Left lung (tissue), 10 donors: ENCODE data around the gene KCNA3. TPM values are rescaled to one million over a fixed set of nuclear protein-coding genes. Genes with fewer than 3 reads are reported as not detected.

ENCODE experiments used
- ATAC-seq: fragments of 200-7000 bp; cut with Tn5 transposase; one replicate; pipeline ENCODE4 v1.9.1; 2020; ENCODE audit warnings: moderate library complexity
- DNase-seq, 4 donors: peaks; one replicate each; pipeline ENCODE4 v3.0.0-alpha.2; 2013 to 2020
- H3K27ac ChIP-seq, 2 donors: fragments of 200-600 bp; sonication (generic) in 1 of 2; one replicate each; pipeline versions ENCODE4 v1.5.0 to v1.8.0; 2020 to 2021
- H3K27me3 ChIP-seq, 2 donors: fragments of 200-600 bp; sonication (generic) in 1 of 2; one replicate each; pipeline versions ENCODE4 v1.5.0 to v1.8.0; 2020 to 2021
- H3K36me3 ChIP-seq, 2 donors: fragments of 200-600 bp; sonication (generic) in 1 of 2; one replicate each; pipeline versions ENCODE4 v1.5.0 to v1.8.0; 2020 to 2021
- H3K4me1 ChIP-seq, 2 donors: fragments of 200-600 bp; one replicate each; pipeline ENCODE4 v1.8.0; 2021
- H3K4me3 ChIP-seq, 2 donors: fragments of 200-600 bp; sonication (generic) in 1 of 2; one replicate each; pipeline versions ENCODE4 v1.5.0 to v1.8.0; 2020 to 2021; ENCODE audit warnings: mild to moderate bottlenecking in 1 of 2
- H3K9me3 ChIP-seq, 2 donors: fragments of 200-600 bp; sonication (generic) in 1 of 2; one replicate each; pipeline versions ENCODE4 v1.5.0 to v1.8.0; 2020 to 2021
- intact Hi-C, 2 donors: fragments of 100-400 bp; cut with DNase I; formaldehyde crosslinking; loops; one replicate each; pipeline versions ENCODE4 v1.11.2 to v1.14.2; 2022
- polyA plus RNA-seq, 6 donors: library from polyadenylated mRNA; unstranded; fragments of 120-200 nt; gene quantifications; one replicate each; pipeline ENCODE4 v1.2.1, GENCODE V29; 2013; ENCODE audit not compliant: insufficient read length in 6 of 6
- total RNA-seq, 2 donors: library from RNA; stranded (reverse); fragmentation: NEBNext Ultra II Directional; extraction: Animal tissue kit (Norgen Biotek cat#: 25700); gene quantifications; one replicate each; pipeline ENCODE4 v1.2.1, GENCODE V29; 2021
- TF ChIP-seq, protein P1 (sequence below), 2 donors: fragments of 200-600 bp; sonication (generic) in 1 of 2; IDR thresholded peaks; one replicate each; pipeline versions ENCODE4 v1.5.0 to v1.8.0; 2021; ENCODE audit warnings: antibody characterized with exemption in 2 of 2
- donor health status: DM: no; HTN: yes; CAD: no.
- donor health status: DM: no; HTN: no; CAD: no.

KCNA3 gene
- total and polyA plus RNA-seq, 8 donors, result 0.81 to 11.3 (median 1.0) TPM

DNA sequence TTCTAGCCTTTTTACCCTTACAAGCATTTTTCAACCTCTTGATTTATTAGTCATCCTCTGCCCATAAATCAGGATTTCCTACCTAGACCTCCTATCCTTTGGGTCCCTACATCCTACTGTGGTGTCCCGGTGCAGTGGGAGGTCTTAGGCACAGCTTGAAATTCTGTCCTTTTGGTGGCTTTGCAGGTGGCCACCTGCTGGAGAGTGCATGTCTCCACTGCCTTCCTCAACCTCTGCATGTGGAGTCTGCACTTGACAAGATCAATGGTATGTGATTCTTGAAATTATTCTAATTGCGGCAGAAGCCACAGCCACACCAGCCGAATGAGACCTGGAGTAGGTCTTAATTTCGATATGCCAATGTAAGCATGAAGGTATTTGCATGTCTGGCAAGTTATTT, 11.4 kb upstream of the KCNA3 start:
- H3K27me3 ChIP-seq, result no peaks in the 10 kb centered on the region
- no peak for ATAC-seq
- H3K36me3 ChIP-seq, result no peaks in the 10 kb centered on the region
- intact Hi-C loops, result no loop called here
- no peak overlapping the region for H3K27ac ChIP-seq
- DNase-seq, result no peak
- no peak overlapping the region for H3K4me3 ChIP-seq
- TF ChIP-seq, protein P1, sequence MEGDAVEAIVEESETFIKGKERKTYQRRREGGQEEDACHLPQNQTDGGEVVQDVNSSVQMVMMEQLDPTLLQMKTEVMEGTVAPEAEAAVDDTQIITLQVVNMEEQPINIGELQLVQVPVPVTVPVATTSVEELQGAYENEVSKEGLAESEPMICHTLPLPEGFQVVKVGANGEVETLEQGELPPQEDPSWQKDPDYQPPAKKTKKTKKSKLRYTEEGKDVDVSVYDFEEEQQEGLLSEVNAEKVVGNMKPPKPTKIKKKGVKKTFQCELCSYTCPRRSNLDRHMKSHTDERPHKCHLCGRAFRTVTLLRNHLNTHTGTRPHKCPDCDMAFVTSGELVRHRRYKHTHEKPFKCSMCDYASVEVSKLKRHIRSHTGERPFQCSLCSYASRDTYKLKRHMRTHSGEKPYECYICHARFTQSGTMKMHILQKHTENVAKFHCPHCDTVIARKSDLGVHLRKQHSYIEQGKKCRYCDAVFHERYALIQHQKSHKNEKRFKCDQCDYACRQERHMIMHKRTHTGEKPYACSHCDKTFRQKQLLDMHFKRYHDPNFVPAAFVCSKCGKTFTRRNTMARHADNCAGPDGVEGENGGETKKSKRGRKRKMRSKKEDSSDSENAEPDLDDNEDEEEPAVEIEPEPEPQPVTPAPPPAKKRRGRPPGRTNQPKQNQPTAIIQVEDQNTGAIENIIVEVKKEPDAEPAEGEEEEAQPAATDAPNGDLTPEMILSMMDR (IDR thresholded peaks at IDR 0.05), result peak in 1 of 2 donors; percentile 13
- no peaks in the 10 kb centered on the region for H3K9me3 ChIP-seq
- H3K4me1 ChIP-seq, result no peaks in the 10 kb centered on the region

DNA sequence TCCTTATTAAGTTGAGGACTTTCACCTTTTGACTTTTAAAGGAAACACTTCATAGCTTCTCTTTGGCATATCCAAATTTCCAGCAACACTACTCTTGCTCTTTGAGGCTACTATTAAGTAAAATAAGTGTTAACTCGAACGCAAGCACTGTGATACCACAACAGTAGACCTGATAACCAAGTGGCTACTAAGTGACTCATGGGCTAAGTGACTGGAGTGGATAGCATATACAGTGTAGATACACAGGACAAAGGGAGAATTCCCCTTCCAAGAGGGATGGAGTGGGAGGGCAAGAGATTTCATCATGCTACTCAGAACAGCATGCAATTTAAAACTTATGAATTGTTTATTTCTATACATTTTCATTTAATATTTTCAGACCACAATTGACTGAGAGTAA, 9.8 kb upstream of the KCNA3 start:
- no peaks in the 10 kb centered on the region for H3K36me3 ChIP-seq
- TF ChIP-seq, protein P1 (IDR thresholded peaks at IDR 0.05), result no peak
- H3K27ac ChIP-seq, result no peak overlapping the region
- H3K4me1 ChIP-seq, result no peaks in the 10 kb centered on the region
- no peak overlapping the region for H3K4me3 ChIP-seq
- DNase-seq (no peak), ATAC-seq (peak; percentile 93)
- intact Hi-C loops, result no loop called here
- H3K27me3 ChIP-seq, result no peaks in the 10 kb centered on the region
- no peaks in the 10 kb centered on the region for H3K9me3 ChIP-seq

DNA sequence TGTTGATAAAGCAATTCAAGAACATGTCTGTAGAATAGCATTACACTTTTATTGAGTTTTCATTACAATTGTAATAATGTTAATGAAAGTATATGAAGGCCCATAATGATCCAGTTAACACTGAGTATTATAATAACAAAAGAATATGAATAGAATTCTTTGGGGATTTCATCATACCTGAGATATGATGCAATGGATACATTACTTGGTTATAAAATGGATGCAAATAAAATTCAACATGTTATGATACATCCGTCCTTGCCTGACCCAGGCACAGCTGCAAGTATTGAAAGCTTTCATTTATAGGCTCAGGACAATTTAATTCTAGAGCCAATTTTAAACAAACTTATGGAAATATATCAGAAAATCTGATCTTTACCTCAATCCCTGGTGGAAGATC, 8.2 kb upstream of the KCNA3 start:
- no peaks in the 10 kb centered on the region for H3K4me1 ChIP-seq
- H3K36me3 ChIP-seq, result no peaks in the 10 kb centered on the region
- ATAC-seq (no peak), DNase-seq (no peak)
- intact Hi-C loops, result no loop called here
- H3K4me3 ChIP-seq, result no peak overlapping the region
- no peaks in the 10 kb centered on the region for H3K27me3 ChIP-seq
- no peaks in the 10 kb centered on the region for H3K9me3 ChIP-seq
- TF ChIP-seq, protein P1 (IDR thresholded peaks at IDR 0.05), result no peak
- H3K27ac ChIP-seq, result no peak overlapping the region

GRCh38 chr1:110680036-110680735, 5.4 kb upstream of the KCNA3 start:
- TF ChIP-seq, protein P1 (IDR thresholded peaks at IDR 0.05), result no peak
- ATAC-seq (no peak), DNase-seq (no peak)
- peaks cover 2 to 10% of the 10 kb centered on the region in 2 donors for H3K4me1 ChIP-seq
- H3K9me3 ChIP-seq, result no peaks in the 10 kb centered on the region
- peaks cover 0 to 18% of the 10 kb centered on the region in 2 donors for H3K27me3 ChIP-seq
- H3K36me3 ChIP-seq, result no peaks in the 10 kb centered on the region
- no peak overlapping the region for H3K4me3 ChIP-seq
- intact Hi-C loops, result no loop called here
- H3K27ac ChIP-seq, result no peak overlapping the region

DNA sequence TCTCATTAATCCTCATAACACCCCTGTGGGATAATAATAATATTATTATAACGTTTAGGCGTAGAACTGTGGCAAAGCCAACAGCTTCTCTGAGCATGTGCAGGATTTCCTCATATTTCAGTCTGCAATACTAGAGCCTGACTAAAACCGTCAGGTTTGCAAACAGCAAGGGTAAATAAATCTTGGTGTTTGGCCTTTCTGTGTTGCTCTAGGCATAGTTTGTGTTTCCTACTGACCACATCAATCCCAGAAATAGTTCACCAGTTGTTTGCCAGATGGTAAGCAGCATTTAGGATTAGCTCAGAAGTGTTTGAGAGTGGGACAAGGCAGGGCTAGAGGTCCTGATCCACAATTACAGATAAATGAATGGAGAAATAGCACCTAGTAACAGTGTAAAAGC, 2.8 kb upstream of the KCNA3 start:
- intact Hi-C loops, result no loop called here
- H3K4me3 ChIP-seq, result no peak overlapping the region
- no peaks in the 10 kb centered on the region for H3K9me3 ChIP-seq
- no peaks in the 10 kb centered on the region for H3K36me3 ChIP-seq
- DNase-seq (no peak), ATAC-seq (no peak)
- no peak overlapping the region for H3K27ac ChIP-seq
- H3K27me3 ChIP-seq, result peaks cover 18 to 45% of the 10 kb centered on the region in 2 donors
- H3K4me1 ChIP-seq, result peaks cover 10 to 33% of the 10 kb centered on the region in 2 donors
- TF ChIP-seq, protein P1 (IDR thresholded peaks at IDR 0.05), result no peak
